Right renal pelvis (tissue), 4 donors: Measurements from ENCODE around the gene PRF1. TPM values are rescaled to one million over a fixed set of nuclear protein-coding genes. Genes with fewer than 3 reads are reported as not detected.
"Not testable (repeated sequence)": the region's sequence is repeated elsewhere in the genome, so short reads cannot be mapped to it uniquely, and the experiment has no call there.

Source experiments
- DNase-seq, 4 donors: peaks; one replicate each; pipeline ENCODE4 v3.0.0-alpha.2; 2013; ENCODE audit warnings: low read depth in 4 of 4, low spot score in 3 of 4, missing footprints in 1 of 4
- polyA plus RNA-seq, 4 donors: library from polyadenylated mRNA; unstranded; fragments of 120-200 nt; gene quantifications; one replicate each; pipeline ENCODE4 v1.2.1, GENCODE V29; 2013; ENCODE audit not compliant: insufficient read length in 4 of 4

Gene PRF1
- 1 to 10 TPM in 1 of 4 donors, under 1 TPM in 3; 0.40 to 1.0 (median 0.63) TPM for polyA plus RNA-seq

DNA sequence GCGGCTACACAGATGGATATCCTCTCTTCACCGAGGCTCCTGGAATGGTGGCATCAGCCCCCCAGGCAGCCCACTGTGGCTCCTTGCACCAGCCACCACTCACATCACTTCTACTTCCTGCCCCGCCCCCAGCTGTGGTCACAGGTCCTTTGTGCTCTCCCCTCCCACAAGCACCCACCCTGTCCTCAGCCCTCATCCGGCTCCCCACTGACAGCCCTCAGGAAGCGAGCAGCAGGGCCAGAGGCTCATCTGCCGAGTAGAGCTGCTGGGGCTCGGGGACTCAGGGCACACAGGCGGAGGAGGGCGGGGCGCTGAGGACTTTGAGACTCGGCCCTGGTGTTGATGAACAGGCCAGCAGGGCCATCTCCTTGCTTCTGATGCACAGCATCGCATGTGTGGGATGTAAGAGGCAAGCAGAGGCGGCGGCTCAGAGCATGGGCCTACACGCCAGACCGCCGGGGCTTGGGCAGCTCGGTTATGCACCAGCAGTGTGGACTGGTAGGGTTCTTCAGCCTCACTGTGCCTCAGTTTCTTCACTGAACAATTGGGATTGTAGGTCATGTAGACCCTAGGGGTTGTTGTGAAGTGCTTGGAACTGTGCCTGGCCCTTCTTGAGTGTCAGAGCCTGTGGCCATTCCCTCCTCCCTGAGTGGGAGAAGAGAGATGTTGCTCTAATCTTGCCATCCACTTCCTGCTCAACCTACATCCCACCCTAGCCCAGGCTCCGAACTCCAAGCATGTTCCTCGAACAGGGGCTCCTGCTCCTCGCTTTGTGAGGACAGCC is at the start of gene PRF1:
Gene PRF1, minus strand, starts transcription at position 77 of the 784 bp plus-strand sequence. CDS start 1,839 bp downstream, outside the sequence.
- no peak for DNase-seq

DNA sequence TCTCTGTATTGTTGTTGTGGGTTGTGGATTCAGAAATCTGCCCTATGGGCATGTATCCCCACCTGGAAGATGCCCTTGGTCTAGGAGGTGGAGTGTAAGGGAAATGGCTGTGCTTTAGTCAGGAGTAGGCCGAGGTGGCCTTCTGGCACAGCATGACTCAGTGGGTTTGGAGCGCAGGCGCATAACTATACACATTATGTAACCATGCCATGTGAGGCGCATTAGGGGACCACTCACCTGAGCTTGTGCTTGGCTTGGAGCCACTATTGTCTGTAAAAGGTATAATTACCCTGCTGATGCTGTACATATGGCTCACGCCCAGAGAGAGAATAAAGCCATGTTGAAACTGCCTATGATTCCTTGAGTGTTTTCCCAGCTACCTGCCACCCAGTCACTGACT is 49.1 kb upstream of the PRF1 start:
- DNase-seq: no peak

DNA sequence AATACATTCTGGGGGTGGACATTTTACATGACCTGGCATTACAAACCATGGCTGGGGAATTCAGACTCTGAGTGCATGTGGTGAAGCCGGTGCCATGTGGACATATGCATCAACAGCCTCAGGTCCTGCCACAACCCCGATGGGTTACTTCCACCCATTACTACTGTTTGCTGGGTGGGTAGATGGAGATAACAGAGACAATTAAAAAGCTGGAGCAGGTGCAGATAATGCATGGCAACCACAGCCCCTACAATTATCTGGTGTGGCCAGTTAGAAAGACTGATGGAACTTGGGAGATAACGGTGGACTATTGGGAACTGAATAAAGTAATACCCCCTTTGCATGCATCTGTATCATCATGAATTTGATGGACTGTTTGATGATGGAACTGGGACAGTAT is 48.2 kb upstream of the PRF1 start:
- no peak for DNase-seq

DNA sequence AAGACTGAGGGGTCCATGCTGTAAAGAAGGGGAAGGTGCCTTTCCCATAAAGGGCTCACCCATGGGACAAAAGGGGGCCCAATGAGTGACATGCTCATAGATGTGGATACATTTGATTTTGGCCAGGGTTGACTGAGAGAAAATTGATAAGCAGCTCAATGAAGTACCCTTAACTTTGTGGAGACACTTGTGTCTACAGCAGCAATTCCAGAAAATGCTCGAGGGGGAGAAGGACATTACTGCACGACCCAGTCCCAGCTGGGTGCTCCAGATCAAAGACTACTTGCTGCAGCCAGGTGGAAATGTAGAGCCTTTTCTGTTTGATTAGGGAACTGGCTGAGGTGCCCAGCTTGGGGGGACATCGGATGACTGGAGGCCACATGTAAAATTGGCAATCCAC is 47.6 kb upstream of the PRF1 start:
- no peak for DNase-seq

DNA sequence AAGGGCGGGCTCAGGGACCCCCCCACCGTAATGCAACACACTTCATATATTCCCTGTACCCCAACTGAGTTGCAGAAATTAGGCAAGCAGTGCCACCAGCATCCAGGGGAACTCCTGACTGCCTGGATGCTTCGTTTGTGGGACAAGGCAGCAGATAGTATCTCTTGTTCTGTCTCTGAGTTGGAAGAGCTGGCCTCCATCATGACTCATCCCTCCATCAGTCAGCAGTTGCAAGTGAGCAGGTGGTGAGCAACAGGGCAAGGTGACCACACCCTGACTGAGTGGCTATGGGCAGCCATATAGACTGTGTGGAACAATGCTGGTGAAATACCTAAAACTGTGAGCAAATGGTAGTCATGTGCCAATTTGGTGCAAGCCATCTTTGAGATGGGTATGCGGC is 47.0 kb upstream of the PRF1 start:
- no peak for DNase-seq

DNA sequence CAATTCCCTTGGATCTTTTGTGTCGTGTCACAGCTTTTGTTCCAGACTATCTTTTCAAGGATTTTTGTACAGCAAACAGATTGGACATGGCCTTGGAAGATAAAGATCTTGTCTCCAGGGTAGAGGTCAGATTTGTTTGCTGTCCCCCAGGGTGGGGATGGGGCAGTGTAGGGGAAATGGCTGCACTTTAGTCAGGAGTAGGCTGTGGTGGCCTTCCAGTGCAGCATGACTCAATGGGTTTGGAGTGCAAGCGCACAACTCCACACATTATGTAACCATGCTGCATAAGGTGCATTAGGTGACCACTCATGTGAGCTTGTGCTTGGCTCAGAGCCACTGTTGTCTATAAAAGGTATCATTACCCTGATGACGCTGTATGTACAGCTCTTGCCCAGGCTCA is 45.9 kb upstream of the PRF1 start:
- DNase-seq: no peak

DNA sequence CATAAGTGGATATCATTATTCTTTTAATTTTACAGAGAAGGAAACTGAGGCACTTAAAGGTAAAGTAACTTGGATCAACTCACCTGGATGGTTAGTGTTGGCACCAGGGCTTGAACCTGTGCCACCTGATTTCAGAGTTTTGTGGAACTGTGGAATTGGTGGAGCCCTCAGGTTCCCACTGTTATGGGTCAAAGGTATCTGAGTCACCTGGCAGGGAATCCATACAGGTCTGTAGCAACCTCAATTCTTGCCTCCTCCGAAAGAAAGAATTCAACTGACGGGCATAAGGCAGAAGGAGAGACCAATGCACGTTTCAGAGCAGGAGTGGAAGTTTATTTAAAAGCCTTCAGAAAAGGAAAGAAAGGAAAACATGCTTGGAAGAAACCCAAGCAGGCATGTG is 44.5 kb upstream of the PRF1 start:
- no peak for DNase-seq

DNA sequence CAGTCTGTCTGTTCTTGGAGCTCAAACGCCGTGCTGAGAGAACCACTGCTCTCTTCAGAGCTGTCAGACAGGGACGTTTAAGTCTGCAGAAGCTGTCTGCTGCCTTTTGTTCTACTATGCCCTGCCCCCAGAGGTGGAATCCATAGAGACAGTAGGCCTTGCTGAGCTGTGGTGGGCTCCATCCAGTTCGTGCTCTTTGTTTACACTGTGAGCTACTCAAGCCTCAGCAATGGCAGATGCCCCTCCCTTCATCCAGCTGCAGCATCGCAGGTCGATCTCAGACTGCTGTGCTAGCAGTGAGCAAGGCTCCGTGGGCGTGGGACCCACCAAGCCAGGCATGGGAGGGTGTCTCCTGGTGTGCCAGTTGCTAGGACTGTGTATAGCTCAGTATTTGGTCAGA is 42.4 kb upstream of the PRF1 start:
- DNase-seq: not testable (repeated sequence)

DNA sequence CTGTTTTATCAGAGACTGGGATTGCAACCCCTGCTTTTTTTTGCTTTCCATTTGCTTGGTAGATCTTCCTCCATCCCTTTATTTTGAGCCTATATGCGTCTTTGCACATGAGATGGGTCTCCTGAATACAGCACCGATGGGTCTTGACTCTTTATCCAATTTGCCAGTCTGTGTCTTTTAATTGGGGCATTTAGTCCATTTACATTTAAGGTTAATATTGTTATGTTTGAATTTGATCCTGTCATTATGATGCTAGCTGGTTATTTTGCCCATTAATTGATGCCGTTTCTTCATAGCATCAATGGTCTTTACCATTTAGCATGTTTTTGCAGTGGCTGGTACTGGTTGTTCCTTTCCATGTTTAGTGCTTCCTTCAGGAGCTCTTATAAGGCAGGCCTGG is 40.7 kb upstream of the PRF1 start:
- not testable (repeated sequence) for DNase-seq

DNA sequence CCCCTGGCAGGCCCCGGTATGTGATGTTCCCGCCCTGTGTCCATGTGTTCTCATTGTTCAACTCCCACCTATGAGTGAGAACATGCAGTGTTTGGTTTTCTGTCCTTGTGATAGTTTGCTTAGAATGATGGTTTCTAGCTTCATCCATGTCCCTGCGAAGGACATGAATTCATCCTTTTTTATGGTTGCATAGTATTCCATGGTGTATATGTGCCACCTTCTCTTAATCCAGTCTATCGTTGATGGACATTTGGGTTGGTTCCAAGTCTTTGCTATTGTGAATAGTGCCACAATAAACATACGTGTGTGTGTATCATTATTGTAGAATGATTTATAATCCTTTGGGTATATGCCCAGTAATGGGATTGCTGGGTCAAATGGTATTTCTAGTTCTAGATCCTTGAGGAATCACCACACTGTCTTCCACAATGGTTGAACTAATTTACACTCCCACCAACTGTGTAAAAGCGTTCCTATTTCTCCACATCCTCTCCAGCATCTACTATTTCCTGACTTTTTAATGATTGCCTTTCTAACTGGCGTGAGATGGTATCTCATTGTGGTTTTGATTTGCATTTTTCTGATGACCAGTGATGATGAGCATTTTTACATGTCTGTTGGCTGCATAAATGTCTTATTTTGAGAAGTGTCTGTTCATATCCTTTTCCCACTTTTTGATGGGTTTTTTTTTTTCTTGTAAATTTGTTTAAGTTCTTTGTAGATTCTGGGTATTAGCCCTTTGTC is 37.3 kb upstream of the PRF1 start:
- not testable (repeated sequence) for DNase-seq

DNA sequence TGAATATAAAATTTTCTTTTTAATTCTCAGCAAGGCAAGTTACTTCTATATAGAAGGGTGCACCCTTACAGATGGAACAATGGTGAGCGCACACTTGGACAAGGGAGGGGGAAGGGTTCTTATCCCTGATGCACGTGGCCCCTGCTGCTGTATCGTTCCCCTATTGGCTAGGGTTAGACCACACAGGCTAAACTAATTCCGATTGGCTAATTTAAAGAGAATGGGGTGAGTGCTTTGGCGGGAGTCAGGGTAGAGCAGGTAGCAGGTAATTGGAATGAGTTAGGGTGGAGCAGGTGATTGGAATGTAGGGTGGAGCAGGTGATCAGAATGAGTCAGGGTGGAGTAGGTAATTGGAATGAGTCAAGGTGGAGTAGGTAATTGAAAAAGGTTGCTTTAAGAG is 32.0 kb upstream of the PRF1 start:
- not testable (repeated sequence) for DNase-seq

DNA sequence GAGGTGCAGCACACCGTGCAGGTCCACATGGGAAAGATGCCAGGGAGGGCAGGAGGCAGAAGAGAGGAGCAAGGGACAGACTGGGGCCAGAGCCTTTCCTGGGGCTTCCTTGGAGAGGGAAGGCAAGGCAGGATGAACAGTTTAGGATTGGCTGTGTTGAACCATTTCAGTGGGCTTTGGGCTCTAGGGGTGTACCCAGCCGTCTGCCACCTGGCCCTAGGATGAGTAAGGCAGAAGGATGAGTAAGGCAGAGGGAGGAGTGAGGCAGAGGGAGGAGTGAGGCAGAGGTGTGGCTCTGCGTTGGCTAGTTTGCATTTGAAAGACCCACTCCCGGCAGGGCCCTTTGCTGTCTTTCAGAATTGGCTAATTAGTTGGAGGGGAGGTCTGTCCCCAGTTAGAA is 31.5 kb upstream of the PRF1 start:
- DNase-seq: no peak

DNA sequence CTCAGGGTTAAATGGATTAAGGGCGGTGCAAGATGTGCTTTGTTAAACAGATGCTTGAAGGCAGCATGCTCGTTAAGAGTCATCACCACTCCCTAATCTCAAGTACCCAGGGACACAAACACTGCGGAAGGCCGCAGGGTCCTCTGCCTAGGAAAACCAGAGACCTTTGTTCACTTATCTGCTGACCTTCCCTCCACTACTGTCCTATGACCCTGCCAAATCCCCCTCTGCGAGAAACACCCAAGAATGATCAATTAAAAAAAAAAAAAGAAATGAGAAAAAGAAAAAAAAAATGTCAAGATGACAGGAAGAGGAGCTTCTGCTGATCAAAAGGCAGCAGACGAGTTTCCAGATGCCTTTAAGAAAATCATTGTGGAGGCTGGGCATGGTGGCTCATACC is 29.2 kb upstream of the PRF1 start:
- DNase-seq: not testable (repeated sequence)

DNA sequence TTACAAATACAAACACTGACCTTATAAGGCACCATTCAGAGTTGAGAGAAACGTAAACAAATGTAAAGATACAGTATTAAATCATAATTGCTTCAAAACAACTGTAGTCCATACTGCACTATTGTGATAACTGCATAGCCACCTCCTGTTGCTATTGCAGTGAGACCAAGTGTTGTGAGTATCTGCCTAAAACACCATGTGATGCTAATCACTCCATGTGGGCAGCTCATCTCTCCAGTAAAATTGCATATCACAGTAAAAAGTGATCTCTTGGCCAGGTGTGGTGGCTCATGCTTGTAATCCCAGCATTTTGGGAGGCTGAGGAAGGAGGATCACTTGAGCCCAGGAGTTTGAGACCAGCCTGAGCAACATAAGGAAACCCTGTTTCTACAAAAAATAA is 26.8 kb upstream of the PRF1 start:
- no peak for DNase-seq

DNA sequence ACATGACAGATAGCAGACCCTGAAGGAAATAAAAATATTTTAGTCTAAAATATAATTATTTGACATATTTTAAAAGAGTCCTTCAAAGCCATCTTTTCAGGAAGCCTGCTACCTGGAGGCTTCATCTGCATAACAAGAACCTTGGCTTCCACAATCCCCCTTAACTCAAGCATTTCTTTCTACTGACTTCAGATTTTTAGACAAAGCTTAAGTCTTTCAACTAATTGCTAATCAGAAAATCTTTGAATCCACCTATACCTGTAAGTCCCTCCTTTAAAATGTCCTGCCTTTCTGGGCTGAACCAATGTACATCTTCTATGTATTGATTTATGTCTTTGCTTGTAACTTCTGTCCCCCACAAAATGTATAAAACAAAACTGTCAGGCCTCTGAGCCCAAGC is 23.5 kb upstream of the PRF1 start:
- no peak for DNase-seq

DNA sequence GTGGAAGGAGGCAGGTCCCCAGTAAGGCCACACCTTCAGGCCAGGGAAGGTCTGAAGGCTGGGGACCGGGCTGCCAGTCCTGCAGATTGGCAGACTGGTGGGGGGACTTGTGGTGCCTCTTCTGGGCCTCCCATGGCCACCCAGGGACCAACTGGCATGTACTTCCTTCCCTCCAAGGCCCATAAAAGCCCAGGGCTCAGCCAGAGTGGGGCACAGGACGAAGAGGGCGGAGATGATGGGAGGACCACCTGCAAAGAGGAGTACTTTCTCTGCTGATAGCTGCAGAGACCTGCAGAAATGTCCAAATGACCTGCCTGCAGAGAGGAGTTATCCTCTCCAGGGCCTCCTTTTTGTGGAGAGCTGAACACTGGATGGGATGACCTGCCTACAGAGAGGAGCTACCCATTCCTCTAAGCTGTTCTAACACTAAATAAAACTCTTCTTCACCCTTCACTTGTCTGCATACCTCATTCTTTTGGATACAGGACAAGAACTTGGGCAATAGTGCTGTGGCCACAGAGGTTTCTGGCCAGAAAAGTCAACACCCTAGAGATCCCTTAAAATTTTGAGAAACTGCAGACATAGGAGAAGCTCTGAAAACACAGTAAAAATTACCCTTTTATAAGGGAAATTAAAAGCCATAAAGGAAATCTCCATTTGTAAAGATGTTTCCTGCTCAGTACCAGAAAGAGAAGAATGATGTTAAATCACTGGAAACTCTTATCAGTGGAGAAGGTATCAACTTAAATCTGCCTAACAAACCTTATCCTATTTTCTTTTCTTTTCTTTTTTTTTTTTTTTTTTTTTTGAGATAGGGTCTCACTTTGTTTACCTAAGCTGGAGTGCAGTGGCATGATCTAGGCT is 20.7 kb upstream of the PRF1 start:
- DNase-seq: no peak

DNA sequence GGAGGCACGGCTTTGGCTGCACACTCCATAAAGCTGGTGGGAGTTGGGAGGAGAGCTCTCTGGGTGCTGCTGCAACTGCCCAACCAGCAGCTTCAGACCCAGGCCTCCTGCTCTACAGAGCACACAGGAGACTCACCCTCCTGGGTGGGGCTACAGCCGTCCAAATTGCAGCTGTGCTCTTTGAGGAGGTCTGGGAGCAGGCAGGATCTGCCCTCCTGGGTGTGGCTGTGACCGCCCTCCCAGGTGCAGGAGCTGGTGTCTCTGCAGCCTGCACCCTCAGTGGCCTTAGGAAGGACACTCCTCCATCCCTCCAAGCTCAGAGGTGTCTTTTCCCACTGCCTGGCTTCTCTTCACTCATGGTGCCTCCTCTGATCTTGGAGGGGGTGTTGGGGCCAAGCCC is 20.0 kb upstream of the PRF1 start:
- no peak for DNase-seq

DNA sequence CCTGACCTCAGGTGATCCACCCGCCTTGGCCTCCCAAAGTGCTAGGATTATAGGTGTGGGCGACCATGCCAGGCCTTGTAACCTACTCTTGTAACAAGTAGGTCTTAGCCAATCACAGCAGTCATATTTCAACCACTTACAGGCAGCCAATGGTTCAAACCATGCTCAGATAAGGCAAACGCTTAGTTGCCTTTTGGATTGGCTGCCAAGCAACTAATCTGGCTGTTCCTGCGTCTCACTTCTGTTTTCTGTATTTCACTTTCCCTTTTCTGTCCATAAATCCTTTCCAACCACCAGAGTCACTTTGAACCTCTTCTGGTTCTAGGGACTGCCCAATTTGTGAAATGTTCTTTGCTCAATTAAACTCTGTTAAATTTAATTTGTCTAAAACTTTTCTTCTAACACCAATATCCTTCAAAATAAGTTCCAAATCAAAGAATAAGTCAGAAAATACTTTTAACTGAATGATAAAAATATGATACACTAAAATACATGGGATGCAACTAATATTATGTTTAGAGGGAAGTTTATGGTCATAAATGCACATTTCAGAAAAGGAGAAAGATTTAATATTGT is 19.1 kb upstream of the PRF1 start:
- no peak for DNase-seq

DNA sequence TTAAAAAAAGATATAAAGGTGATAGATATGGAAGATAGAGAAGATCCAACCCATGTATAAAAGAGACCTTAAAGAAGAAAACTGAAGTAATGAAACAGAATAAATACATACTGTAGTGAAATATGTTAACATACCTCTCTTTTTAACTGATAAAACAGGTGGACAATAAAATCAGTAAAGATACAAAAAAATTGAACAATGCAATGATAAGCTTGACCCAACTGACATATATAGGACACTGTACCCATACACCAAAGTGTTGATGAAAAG is 17.4 kb upstream of the PRF1 start:
- DNase-seq: no peak

DNA sequence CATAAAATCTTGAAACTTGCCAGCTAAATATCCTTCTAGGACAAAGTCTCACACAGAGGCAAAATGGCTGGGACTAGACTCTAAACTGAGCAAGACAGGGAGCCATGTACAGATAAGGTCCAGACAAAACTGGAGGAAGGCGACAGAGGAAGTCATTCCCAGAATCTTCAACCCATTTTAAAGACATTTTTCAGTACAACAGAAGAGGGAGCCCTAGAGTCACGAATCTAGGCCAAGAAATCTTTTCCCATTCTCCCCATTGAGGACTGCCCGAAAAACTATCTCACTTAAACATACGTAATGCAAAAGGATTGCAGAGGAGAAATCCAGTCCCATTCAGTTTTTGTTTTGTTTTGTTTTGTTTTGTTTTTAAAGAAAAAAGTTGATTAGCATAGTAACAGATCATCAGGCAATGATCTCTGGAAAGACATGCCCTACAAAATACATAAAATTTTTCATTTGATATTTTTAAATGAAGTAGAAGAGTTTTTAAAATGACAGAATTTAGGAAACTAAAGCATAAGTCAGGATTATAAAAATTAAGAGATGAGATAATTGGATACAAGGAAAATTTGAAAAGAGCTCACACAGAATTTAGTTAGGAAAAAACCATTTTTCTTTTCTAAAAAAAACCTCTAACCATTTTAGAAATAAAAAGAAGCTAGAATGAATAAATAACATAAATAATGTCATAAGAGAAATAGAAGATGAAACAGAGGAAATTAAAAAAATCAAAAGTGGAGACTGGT is 16.9 kb upstream of the PRF1 start:
- no peak for DNase-seq
